Inflammatory macrophage treated with lipopolysaccharide for 4 hours (primary cell): ENCODE data around the gene ZSCAN18.
A peak's percentile ranks its signal among the peaks of the same experiment; 100 is the strongest.

Experiments used
- DNase-seq: peaks from one replicate; pipeline ENCODE4 v3.0.0-alpha.2; 2020

The ZSCAN18 gene

DNA sequence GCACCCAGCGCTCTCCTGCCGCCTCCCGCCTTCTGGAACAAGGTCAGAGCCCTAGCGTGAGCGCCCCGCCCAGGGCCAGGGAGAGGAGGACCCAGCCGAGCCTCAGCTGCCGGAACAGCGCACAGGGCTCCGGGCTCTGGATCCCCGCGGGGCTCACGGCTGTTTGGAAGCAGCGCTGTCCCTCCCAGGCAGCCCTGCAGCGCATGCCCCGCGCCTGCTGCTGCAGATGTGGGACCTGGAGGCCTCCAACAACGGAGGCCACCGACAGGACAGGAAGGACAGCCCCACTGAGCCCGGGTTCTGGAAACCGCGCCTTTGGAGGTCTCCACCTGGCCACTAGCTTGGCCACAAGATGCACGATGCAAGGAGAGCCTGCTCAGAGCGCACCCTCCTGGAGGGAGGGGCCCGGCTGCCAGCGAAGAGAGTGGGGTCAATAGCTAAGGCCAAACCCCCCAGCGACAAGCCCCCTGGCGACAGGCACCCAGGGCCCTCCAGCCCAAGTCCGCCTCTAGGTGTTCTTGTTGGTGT lies 12.6 kb downstream of the ZSCAN18 start:
- DNase-seq: no peak

DNA sequence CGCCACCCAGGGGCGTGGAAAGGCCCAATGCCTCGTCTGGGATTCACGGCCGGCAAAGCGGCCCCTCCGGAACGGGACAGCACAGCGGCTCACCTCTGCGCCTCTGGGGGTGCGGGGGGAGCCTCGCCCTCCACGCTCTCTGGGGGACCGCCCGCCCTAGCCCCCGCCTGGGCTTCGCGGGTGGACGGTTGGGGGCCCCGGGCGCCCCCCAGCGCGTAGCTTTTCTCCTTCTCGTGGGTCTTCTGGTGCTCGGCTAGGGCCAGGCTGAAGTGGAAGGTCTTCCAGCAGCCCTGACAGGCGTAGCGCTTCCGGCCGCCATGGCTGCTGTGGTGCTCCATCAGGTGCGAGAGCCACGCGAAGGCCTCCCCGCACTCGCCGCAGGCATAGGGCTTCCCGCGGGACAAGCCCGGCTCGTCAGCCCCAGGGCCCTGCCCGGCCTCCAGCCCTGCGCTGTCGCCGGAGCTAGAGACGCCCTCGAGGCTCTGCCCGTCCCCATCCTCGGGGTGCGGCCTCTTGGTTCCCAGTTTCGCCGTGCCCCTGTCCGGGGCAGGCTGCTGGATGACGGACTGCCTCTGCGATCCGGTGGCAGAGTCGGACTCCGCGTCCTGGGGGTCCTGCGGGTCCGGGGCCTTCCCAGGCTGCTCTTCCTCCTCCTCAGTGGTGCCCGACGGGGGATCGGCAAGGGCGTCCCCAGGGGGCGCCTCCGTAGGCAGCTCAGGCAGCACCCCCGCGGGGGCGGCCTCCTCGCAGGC lies 13.3 kb downstream of the ZSCAN18 start:
- DNase-seq: no peak

GRCh38 chr19:58083021-58083420 lies 15.0 kb downstream of the ZSCAN18 start:
- DNase-seq: no peak

DNA sequence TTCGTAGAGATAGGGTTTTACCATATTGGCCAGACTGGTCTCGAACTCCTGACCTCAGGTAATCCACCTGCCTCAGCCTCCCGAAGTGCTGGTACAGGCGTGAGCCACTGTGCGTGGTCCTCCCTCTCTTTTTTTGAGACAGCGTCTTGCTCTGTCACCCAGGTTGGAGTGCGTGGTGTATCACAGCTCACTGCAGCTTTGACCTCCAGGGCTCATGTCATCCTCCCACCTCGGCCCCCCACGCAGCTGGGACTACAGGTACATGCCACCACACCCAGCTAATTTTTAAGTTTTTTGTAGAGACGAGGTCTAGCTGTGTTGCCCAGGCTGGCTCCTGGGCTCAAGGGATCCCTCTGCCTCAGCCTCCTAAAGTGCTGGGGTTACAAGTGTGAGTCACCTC lies 18.2 kb downstream of the ZSCAN18 start:
- no peak for DNase-seq

GRCh38 chr19:58067240-58067912 lies 30.7 kb downstream of the ZSCAN18 start:
- DNase-seq: no peak

DNA sequence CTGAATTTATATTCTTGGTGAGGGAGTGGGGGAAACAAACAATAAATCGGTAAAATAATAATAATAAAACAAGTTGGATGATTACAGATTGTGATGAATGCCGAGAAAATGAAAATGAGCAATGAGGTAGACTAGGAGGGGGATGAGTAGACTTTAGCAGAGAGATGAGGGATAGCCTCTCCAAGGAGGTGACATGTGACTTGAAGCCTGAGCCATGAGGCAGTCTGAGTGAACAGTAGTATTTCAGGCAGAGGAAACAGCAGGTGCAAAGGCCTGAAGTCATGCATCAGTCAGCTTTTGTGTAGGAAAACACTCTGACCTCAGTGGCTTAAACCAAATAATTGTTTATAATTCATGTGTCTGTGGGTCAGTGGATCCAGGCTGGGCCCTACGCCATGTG lies 34.3 kb downstream of the ZSCAN18 start:
- no peak for DNase-seq

GRCh38 chr19:58060231-58060630 lies 37.8 kb downstream of the ZSCAN18 start:
- DNase-seq: no peak

- no peak for DNase-seq
These were observed 38.4 kb downstream of the ZSCAN18 start for GRCh38 chr19:58059671-58060078.

- peak; percentile 24 for DNase-seq
These were observed 38.9 kb downstream of the ZSCAN18 start, which contains the start of gene ZNF135 for GRCh38 chr19:58059003-58059670. Gene ZNF135 (plus strand): TSS chr19:58059282. CDS start chr19:58060003, 721 bp downstream.

DNA sequence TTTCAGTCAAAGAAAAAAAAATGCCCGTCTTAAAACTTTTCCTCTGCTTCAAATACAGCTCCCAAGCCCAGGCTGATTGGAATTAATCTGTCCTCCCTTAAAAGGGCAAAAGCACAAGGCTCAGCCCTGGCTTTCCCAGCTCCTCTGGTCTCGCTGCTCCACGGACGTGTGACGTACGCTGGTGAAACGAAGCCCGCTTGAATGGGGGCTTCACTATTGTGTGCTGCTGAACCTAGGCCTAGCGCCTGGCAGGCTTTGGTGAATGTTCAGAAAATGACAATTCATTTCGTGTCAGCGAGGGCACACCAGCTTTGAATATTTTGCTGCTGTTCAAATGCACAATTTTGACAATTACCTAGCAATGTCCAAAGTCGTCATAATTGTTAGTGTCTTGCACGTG lies 39.6 kb downstream of the ZSCAN18 start:
- no peak for DNase-seq

DNA sequence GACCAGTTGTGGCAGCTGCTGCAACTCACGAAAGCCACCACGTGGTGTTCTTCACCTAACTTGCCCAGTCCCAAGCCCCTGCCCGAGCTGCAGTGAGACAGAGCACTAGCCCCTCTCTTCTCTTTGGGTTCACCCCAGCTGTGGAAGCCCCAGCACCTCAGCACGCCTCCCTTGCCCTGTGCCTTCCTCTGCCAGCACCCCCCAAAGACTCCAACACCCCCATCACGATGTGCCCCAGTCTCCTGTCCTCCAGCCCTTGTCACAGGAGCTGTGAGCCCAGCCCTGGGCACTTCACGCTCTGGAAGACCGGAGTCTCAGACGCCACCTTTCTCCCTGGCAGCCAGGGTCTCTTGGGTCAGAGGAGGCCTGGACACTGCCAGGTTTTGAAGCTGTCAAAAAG lies 41.2 kb downstream of the ZSCAN18 start:
- DNase-seq: no peak

GRCh38 chr19:58056261-58056660 lies 41.8 kb downstream of the ZSCAN18 start:
- DNase-seq: no peak

DNA sequence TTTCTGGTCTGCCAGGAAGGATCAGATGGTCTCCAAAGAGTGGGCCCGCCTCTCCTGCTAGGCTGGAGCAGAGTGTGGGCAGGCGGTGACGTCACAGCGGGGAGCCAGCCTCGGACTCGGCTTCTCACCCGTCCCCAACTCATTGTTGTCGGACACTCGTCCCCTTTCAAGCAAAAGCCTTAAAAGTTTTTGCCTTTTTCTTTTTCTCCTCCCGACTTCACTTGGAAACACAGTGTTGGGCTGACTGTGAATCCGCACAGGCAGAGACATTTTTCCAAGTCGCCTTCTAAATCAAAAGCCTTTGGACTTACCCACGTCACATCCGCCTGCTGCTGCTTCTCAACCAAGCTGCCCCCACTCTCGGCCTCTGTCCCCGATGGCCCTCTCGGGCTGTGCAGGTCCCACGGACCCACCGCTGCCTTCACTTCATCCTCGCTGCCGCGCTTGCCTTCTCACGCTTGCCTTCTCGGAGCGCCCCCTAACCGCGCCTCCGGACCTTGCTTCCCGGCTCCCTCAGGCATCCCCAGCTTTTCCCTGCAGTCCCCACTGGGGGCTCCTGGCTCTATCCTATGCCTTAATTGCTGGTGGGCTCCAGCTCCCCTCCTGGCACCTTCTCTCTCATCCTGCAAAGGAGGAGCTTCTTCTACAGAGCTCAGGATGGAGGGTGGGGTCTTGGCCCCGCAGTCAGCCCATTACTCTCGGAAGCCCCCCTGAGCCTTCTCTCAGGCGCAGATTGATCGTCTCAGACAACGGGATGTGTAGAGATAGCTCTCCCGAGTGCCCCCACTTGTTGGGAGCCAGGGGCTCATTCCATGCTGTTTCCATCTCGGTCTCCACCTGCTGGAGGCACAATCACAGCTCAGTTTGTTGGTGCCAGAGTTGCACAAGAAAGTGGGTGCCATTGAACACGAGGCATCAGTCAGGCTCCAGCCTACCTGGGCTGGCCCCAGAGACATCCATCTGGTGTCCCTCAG lies 42.8 kb downstream of the ZSCAN18 start:
- no peak for DNase-seq

DNA sequence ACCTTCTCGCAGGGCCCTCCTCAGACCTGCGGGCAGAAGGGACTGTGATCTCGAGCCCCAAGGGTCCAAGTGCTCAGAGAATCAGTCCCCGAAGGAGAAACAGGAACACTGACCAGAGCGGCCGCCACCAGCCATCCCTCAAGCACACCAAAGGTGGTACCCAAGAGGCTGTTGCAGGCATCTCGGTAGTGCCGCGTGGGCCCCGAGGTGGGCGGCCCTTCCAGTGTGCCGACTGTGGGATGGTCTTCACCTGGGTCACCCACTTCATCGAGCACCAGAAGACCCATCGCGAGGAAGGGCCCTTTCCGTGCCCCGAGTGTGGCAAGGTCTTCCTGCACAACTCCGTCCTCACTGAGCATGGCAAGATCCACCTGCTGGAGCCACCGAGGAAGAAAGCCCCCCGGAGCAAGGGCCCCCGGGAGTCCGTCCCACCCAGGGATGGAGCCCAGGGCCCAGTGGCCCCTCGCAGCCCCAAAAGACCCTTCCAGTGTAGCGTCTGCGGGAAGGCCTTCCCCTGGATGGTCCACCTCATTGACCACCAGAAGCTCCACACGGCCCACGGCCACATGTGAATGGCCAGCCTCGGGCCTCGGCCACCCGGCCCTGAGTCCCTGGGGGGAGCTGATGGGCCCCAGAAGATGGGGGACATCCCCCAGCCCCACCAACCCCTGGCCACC lies 44.4 kb downstream of the ZSCAN18 start:
- DNase-seq: no peak

- no peak for DNase-seq
These were observed 45.8 kb downstream of the ZSCAN18 start for GRCh38 chr19:58052256-58052655.

GRCh38 chr19:58047672-58048071 lies 50.4 kb downstream of the ZSCAN18 start:
- DNase-seq: no peak

DNA sequence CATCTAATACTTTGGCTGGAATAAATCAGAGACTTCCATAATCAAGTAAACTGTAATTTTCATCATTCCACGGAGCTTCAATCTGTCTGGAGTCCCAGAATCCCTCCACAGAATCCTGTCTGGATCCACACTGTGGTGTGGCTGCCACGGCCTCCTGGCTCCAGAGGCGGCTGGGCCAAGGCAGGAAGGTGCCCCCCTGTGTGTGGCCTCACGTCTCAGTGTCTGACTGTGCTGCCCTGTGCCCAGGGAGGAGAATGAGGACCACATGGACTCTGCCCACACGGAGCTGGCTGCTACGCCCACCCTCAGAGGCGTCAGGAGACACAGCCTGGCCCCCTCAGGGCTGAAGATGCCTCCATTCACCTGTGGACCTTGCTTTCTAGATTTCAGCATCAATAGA lies 51.2 kb downstream of the ZSCAN18 start:
- no peak for DNase-seq

GRCh38 chr19:58045411-58046050 lies 52.5 kb downstream of the ZSCAN18 start:
- DNase-seq: no peak

GRCh38 chr19:58044886-58045285 lies 53.1 kb downstream of the ZSCAN18 start:
- no peak for DNase-seq

GRCh38 chr19:58044391-58044790 lies 53.6 kb downstream of the ZSCAN18 start:
- no peak for DNase-seq
